Activated CD8-positive, alpha-beta memory T cell treated with anti-CD3 and anti-CD28 coated beads for 48 hours (primary cell): Measurements from ENCODE around the gene ANKRD26.

Experiments used
- DNase-seq, 3 experiments: peaks; one replicate each; pipeline ENCODE4 v3.0.0-alpha.2; 2020; ENCODE audit warnings: low read depth in 2 of 3, low spot score in 2 of 3

Gene ANKRD26

DNA sequence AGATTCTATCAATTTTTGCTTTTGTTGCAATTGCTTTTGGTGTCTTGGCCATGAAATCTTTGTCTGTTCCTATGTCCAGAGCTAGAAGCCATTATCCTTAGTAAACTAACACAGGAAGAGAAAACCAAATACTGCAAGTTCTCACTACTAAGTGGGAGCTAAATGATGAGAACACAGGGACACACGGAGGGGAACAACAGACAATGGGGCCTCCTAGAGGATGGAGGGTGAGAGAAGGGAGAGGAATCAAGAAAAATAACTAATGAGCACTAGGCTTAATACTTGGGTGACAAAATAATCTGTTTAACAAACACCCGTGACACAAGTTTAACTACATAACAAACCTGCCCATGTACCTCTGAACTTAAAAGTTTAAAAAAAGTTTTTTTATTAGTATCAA is 78.2 kb downstream of the ANKRD26 start:
- no peak for DNase-seq

GRCh38 chr10:27020243-27020642 is 80.1 kb downstream of the ANKRD26 start:
- DNase-seq = no peak

- no peak for DNase-seq
Observed at GRCh38 chr10:27019827-27020226, 80.5 kb downstream of the ANKRD26 start.

- DNase-seq = no peak
Observed at GRCh38 chr10:26997610-26998009, 102.7 kb downstream of the ANKRD26 start.

DNA sequence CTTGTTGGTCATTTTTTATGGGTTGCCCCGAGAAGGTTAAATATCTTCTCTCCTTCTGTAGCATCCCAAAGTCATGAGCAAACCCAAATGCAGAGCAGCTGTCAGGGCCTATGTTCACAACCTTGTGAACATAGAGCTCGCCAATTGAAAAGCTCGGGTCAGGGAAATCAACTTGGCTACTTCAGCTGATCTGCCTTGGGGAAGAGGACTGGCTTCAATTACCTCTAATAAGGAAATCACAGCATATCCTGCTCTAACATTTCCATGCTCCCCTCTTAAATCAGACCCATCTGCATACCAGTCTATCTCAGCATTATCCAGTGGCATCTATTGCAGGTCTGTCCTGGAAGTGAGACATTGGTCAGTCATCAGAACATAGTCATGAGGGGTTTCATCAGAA is 105.6 kb downstream of the ANKRD26 start:
- DNase-seq = no peak

GRCh38 chr10:26987851-26988250 is 112.4 kb downstream of the ANKRD26 start:
- DNase-seq = no peak

GRCh38 chr10:26983156-26983555 is 117.1 kb downstream of the ANKRD26 start:
- no peak for DNase-seq

GRCh38 chr10:26982058-26982457 is 118.2 kb downstream of the ANKRD26 start:
- no peak for DNase-seq

DNA sequence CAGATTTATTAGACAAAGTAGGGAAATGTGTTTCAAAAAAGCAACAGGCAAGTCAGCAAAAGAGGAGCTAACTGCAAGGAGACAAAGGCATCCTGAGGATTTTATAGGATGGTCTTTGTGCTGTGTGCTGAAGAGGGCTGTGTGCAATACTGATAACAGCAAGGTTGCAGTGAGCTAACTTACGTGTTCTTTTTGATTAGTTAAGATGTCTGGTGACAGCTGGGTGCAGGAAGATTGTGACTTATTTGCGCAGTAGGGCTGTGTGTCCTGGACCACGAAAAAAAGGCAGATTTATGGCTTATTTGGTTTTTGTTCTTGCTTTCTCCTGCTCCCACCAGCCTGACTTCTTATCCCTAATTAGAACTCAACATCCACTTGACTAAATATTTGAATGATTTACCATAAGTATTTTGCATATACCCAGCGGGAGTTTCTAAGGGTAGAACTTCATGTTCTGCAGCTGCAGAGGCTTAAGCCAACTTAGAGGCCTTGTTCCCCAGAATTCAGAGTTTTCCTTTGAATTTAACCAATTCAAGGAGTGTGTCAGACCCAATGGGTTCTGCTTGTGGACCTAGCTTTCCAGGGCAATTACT is 119.0 kb downstream of the ANKRD26 start:
- no peak for DNase-seq

DNA sequence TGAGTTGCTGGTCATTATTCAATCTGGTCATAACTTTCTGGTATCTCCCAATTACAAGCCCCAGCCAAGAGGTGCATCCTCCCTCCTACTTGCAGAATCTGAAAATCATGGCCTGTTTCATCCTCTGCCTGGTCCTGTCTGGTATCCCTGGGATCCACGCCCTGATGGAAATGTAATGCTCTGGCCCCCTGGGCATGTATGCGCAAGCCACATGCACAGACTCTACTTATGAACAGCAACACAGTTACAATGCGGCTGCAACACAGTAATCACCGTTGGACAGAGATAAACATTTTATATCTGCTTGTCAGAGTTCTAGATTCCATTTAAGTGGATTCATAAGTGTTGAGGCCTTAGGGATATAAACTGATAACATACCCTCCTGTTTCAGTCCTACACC is 121.8 kb downstream of the ANKRD26 start:
- DNase-seq = no peak

DNA sequence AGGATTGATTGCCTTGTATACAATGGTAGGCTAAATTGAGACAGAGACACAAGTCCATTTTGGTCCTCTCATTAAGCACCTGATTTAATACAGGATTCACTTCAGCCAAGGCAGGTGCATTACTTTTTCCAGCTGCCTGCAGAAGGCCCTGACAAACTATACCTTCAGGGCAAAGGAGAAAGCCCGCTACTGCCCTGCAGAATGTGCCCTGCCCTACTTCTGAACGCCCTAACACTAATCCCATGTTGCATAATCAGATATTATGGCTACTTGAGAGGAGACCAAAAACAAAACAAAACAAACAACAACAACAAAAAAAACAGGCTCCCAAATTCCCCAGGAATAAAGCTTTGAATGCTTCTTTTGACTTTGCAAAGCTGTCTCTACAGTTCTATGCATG is 122.7 kb downstream of the ANKRD26 start:
- no peak for DNase-seq

- no peak for DNase-seq
Observed at GRCh38 chr10:26970667-26971066, 129.6 kb downstream of the ANKRD26 start.

GRCh38 chr10:26969145-26969926 is 131.0 kb downstream of the ANKRD26 start:
- DNase-seq = peak in 1 of 3 experiments; percentile 4

- DNase-seq = no peak
Observed at GRCh38 chr10:26962835-26963234, 137.5 kb downstream of the ANKRD26 start.

DNA sequence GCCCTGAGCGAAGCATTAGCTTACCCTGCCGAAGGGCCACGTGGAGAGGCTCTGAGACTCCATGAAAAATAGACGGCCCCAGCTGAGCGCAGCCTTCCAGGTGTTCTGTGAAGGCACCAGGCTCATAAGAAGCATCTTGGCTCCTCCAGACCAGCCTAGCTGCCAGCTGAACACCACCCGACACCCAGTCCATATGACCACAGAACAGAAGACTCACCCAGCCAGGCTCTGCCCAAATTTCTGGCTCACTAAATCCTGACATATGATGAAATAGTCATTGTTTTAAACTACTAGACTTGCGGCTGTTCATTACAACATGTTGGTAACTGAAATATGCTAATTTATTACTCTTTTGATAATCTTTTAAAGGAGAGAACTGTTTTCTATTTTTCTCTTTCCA is 140.0 kb downstream of the ANKRD26 start:
- no peak for DNase-seq

GRCh38 chr10:26959841-26960240 is 140.5 kb downstream of the ANKRD26 start:
- no peak for DNase-seq
